CD14-positive monocyte (primary cell): ENCODE measurements around the gene PMEPA1. TPM values are rescaled to one million over a fixed set of nuclear protein-coding genes. Genes with fewer than 3 reads are reported as not detected.

Experiments used
- DNase-seq, 3 donors: peaks; one replicate each; pipeline ENCODE4 v3.0.0-alpha.2; 2011 to 2022
- H2AFZ ChIP-seq: 2 replicates; pipeline ENCODE4 v1.6.0; 2012; ENCODE audit warnings: mild to moderate bottlenecking, low read depth, low read length, inconsistent platforms; ENCODE audit not compliant: insufficient read depth, poor library complexity, severe bottlenecking
- H3K27ac ChIP-seq, 2 donors: 1 replicate in 1 of 2; 2 replicates in 1 of 2; pipeline ENCODE4 v1.5.1; 2012 to 2013; ENCODE audit warnings: low read length in 2 of 2, control low read depth in 1 of 2, inconsistent platforms in 1 of 2, low read depth in 1 of 2, mild to moderate bottlenecking in 1 of 2
- H3K27me3 ChIP-seq, 2 donors: one replicate each; pipeline versions ENCODE4 v1.6.0 to v1.6.1; 2011 to 2013; ENCODE audit warnings: low read length in 2 of 2; ENCODE audit not compliant: control insufficient read depth in 2 of 2, insufficient read depth in 2 of 2
- H3K36me3 ChIP-seq, 2 donors: replicated peaks in 1 of 2; 1 replicate in 1 of 2; 2 replicates in 1 of 2; pipeline versions ENCODE4 v1.5.1 to v1.6.1; 2012 to 2013; ENCODE audit warnings: low read length in 2 of 2, control low read depth in 1 of 2, inconsistent platforms in 1 of 2, mild to moderate bottlenecking in 1 of 2; ENCODE audit not compliant: insufficient read depth in 2 of 2, control insufficient read depth in 1 of 2
- H3K4me1 ChIP-seq, 2 donors: 1 replicate in 1 of 2; 2 replicates in 1 of 2; pipeline versions ENCODE4 v1.5.1 to v1.6.1; 2012 to 2013; ENCODE audit warnings: low read length in 2 of 2, control low read depth in 1 of 2, inconsistent platforms in 1 of 2, mild to moderate bottlenecking in 1 of 2, moderate library complexity in 1 of 2; ENCODE audit not compliant: insufficient read depth in 2 of 2, control insufficient read depth in 1 of 2
- H3K4me2 ChIP-seq: replicated peaks from 2 replicates; pipeline ENCODE3; 2012; ENCODE audit warnings: low read length, moderate library complexity, mild to moderate bottlenecking; ENCODE audit not compliant: poor library complexity, severe bottlenecking; ENCODE audit errors: extremely low read depth
- H3K4me3 ChIP-seq, 3 experiments: fragments of 200-600 bp in 1 of 3; sonication (generic) in 1 of 3; replicated peaks in 1 of 3; 1 replicate in 2 of 3; 2 replicates in 1 of 3; pipeline ENCODE4 v1.5.1; 2011 to 2013; ENCODE audit warnings: low read length in 3 of 3, mild to moderate bottlenecking in 3 of 3, control low read depth in 2 of 3, low read depth in 2 of 3, inconsistent platforms in 1 of 3, moderate library complexity in 1 of 3
- H3K79me2 ChIP-seq: 2 replicates; pipeline ENCODE4 v1.6.0; 2012; ENCODE audit warnings: mild to moderate bottlenecking, control low read depth, inconsistent platforms, low read length, moderate library complexity; ENCODE audit not compliant: insufficient read depth
- H3K9ac ChIP-seq: 2 replicates; pipeline ENCODE4 v1.6.0; 2017; ENCODE audit warnings: low read length, mild to moderate bottlenecking; ENCODE audit not compliant: insufficient read depth, poor library complexity, severe bottlenecking
- H3K9me3 ChIP-seq, 2 donors: replicated peaks in 1 of 2; 1 replicate in 1 of 2; 2 replicates in 1 of 2; pipeline versions ENCODE4 v1.5.1 to v1.6.1; 2012 to 2013; ENCODE audit warnings: low read length in 2 of 2, control low read depth in 1 of 2; ENCODE audit not compliant: control insufficient read depth in 1 of 2, insufficient read depth in 1 of 2
- H4K20me1 ChIP-seq: 2 replicates; pipeline ENCODE4 v1.6.0; 2012; ENCODE audit warnings: mild to moderate bottlenecking, low read length, control low read depth, moderate library complexity; ENCODE audit not compliant: insufficient read depth
- H3K27ac Mint-ChIP-seq, 7 donors: one replicate each; pipeline ENCODE4 v1.8.0; 2020; ENCODE audit warnings: mild to moderate bottlenecking in 7 of 7, mixed read lengths in 7 of 7, moderate library complexity in 6 of 7, inconsistent platforms in 2 of 7
- H3K27me3 Mint-ChIP-seq, 3 donors: one replicate each; pipeline ENCODE4 v1.8.0; 2021 to 2022; ENCODE audit warnings: low read depth in 3 of 3, mild to moderate bottlenecking in 3 of 3, mixed read lengths in 3 of 3, moderate library complexity in 3 of 3, inconsistent platforms in 1 of 3
- H3K36me3 Mint-ChIP-seq, 2 donors: one replicate each; pipeline ENCODE4 v1.8.0; 2020; ENCODE audit warnings: mixed read lengths in 2 of 2, inconsistent platforms in 1 of 2, mild to moderate bottlenecking in 1 of 2
- H3K4me1 Mint-ChIP-seq: one replicate; pipeline ENCODE4 v1.8.0; 2020; ENCODE audit warnings: mild to moderate bottlenecking, mixed read lengths
- H3K4me3 Mint-ChIP-seq, 2 donors: one replicate each; pipeline ENCODE4 v1.8.0; 2020; ENCODE audit warnings: mild to moderate bottlenecking in 2 of 2, mixed read lengths in 2 of 2, moderate library complexity in 1 of 2
- H3K9me3 Mint-ChIP-seq, 7 donors: one replicate each; pipeline ENCODE4 v1.8.0; 2020 to 2022; ENCODE audit warnings: mixed read lengths in 7 of 7, mild to moderate bottlenecking in 6 of 7, moderate library complexity in 6 of 7, inconsistent platforms in 2 of 7
- WGBS: methylation state at CpG from one replicate; pipeline ENCODE4 v1.1.5; 2013; ENCODE audit warnings: missing lambda C conversion rate; ENCODE audit not compliant: insufficient coverage; 5-methylcytosine and 5-hydroxymethylcytosine counted together
- intact Hi-C, 2 donors: fragments of 100-400 bp; cut with micrococcal nuclease; formaldehyde crosslinking; loops; one replicate each; pipeline versions ENCODE4 v1.15.0 to v1.15.1; 2023
- polyA plus RNA-seq, 3 donors: library from polyadenylated mRNA; depleted of rRNA in 1 of 3; unstranded in 2 of 3; stranded (reverse) in 1 of 3; fragments of 300-500 nt in 2 of 3; fragments of >200 nt in 1 of 3; fragmentation: Illumina TruSeq in 2 of 3; gene quantifications; 1 replicate in 2 of 3; 2 replicates in 1 of 3; pipeline ENCODE4 v1.2.3, GENCODE V29; 2012 to 2021
- TF ChIP-seq, protein P1 (sequence below): fragments of 200-600 bp; IDR thresholded peaks from one replicate; pipeline ENCODE4 v1.8.0; 2022; ENCODE audit warnings: antibody characterized with exemption, mild to moderate bottlenecking

Gene PMEPA1
- polyA plus RNA-seq, 3 donors = 0.12 to 0.73 (median 0.59) TPM

DNA sequence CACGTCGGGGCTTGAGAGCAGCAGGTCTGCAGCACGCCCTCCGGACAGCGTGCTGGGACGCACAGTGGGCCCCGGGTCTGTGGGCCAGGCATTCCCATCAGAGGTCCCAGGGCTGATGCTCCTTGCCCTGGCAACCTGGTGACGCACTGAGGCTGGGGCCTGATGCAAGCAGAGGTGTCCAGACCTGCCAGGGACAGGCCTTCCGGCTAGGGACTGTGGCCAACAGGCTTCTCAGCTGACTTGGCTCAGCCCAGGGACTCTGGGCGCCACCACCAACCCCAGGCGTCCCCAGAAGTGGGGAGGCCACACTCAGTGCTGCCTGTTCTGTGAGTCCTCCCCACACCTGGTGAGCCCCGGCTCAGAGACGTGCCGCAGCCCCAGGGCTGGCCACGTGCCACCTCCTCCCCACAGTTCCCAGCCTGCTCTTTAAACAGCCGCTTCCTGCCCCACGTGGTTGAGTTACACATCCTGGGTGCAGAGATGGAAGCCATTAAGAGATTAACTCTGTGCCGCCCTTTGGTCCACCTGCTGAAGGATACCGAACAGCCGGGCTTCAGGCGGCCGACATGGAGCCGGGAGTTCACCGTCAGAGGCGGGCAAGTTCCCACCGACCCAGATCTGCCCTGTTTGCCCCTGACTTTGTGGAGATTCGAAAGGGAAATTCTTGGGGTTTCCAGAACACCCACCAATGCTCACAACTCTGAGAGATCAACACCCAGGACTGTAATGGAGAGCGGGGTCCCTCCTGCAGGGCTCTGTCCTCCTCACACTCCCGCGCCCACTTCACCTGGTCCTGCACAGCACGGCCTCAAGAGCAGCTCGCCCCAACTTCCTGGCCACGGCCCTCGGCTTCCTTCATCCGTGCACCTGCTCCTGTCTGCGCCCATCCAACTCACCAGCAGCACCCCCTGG, 52.0 kb downstream of the PMEPA1 start:
- intact Hi-C loops = loop anchor here in 1 of 2 donors (10.0 kb wide), 1 partner anchor 517 kb away; no protein-coding TSS in a partner anchor
- H3K9me3 Mint-ChIP-seq = peaks cover 0 to 3% (median 0%) of the 10 kb centered on the region in 7 donors
- Histone ChIP-seq H3K4me1 (no peaks in the 10 kb centered on the region), H3K36me3 (no peaks in the 10 kb centered on the region), H3K9ac (no peak overlapping the region), H3K9me3 (no peaks in the 10 kb centered on the region), H3K27me3 (no peaks in the 10 kb centered on the region), H4K20me1 (no peaks in the 10 kb centered on the region), H3K27ac (no peak overlapping the region), H2AFZ (no peak overlapping the region), H3K4me2 (no peak overlapping the region), H3K4me3 (no peak overlapping the region), H3K79me2 (no peaks in the 10 kb centered on the region)
- TF ChIP-seq, protein P1, sequence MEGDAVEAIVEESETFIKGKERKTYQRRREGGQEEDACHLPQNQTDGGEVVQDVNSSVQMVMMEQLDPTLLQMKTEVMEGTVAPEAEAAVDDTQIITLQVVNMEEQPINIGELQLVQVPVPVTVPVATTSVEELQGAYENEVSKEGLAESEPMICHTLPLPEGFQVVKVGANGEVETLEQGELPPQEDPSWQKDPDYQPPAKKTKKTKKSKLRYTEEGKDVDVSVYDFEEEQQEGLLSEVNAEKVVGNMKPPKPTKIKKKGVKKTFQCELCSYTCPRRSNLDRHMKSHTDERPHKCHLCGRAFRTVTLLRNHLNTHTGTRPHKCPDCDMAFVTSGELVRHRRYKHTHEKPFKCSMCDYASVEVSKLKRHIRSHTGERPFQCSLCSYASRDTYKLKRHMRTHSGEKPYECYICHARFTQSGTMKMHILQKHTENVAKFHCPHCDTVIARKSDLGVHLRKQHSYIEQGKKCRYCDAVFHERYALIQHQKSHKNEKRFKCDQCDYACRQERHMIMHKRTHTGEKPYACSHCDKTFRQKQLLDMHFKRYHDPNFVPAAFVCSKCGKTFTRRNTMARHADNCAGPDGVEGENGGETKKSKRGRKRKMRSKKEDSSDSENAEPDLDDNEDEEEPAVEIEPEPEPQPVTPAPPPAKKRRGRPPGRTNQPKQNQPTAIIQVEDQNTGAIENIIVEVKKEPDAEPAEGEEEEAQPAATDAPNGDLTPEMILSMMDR = no peak
- H3K27me3 Mint-ChIP-seq = peaks cover 2 to 3% (median 2%) of the 10 kb centered on the region in 3 donors
- H3K4me3 Mint-ChIP-seq = no peak overlapping the region
- no peak overlapping the region for H3K27ac Mint-ChIP-seq
- 84% methylated on average over 33 of the region's 36 CpGs for WGBS
- H3K4me1 Mint-ChIP-seq = no peaks in the 10 kb centered on the region
- DNase-seq = no peak
- H3K36me3 Mint-ChIP-seq = no peaks in the 10 kb centered on the region

DNA sequence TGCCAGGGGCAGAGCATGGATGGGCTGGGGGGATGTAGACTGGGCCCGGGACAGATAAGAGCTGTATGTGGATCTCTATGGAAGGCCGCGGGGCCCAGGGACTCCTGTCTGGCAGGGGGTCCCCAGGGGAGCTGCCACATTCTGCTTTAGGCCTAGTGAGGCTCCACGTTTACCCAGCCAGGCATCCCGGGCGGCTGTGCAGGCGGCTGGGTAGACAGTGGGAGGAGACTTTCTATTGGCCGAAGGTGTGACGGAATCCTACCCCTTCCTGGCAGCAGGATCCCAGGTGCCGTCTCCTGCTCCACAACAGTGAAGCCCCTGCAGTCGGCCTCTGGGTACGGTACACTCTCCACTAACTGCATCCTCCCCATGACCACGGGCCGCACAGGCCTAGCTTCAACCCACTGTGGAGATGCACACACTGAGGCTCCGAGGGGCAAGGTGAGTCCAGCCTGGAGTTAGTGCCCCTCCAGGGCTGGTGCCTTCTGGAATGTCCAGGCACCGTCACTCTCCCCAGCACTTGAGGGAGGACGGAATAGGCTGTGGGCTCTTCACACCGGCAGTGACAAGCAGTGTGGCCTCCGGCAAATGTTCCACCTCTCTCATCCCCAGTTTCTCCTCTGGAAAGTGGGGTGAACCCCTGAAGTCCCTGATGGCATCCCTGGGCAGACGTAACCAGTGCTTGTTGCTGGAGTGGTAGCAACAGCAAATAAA, 52.8 kb downstream of the PMEPA1 start:
- H3K4me2 ChIP-seq = no peak overlapping the region
- no peak overlapping the region for H3K4me3 Mint-ChIP-seq
- H3K36me3 Mint-ChIP-seq = no peaks in the 10 kb centered on the region
- H3K4me1 ChIP-seq = no peaks in the 10 kb centered on the region
- DNase-seq = no peak
- TF ChIP-seq, protein P1 = no peak
- intact Hi-C loops = loop anchor here in 1 of 2 donors (10.0 kb wide), 1 partner anchor 518 kb away; no protein-coding TSS in a partner anchor
- WGBS = 99% methylated on average over 18 of the region's 20 CpGs
- H3K27me3 ChIP-seq = no peaks in the 10 kb centered on the region
- no peak overlapping the region for H3K27ac ChIP-seq
- no peaks in the 10 kb centered on the region for H4K20me1 ChIP-seq
- no peak overlapping the region for H3K4me3 ChIP-seq
- H3K9me3 ChIP-seq = no peaks in the 10 kb centered on the region
- no peak overlapping the region for H3K9ac ChIP-seq
- no peaks in the 10 kb centered on the region for H3K36me3 ChIP-seq
- no peak overlapping the region for H3K27ac Mint-ChIP-seq
- no peaks in the 10 kb centered on the region for H3K79me2 ChIP-seq
- no peaks in the 10 kb centered on the region for H3K4me1 Mint-ChIP-seq
- H2AFZ ChIP-seq = no peak overlapping the region
- peaks cover 0 to 3% (median 0%) of the 10 kb centered on the region in 7 donors for H3K9me3 Mint-ChIP-seq
- peaks cover 2% of the 10 kb centered on the region in 3 donors for H3K27me3 Mint-ChIP-seq
